H9 (cell line): Measurements from ENCODE around the gene CTNS. TPM values are rescaled to one million over a fixed set of nuclear protein-coding genes. Genes with fewer than 3 reads are reported as not detected.

Experiments
- DNase-seq: peaks from one replicate; pipeline ENCODE4 v3.0.0-alpha.2; 2017
- H2AFZ ChIP-seq: one replicate; pipeline ENCODE4 v1.6.1; 2013; ENCODE audit warnings: mild to moderate bottlenecking, low read length, control low read depth, moderate library complexity
- H2AK5ac ChIP-seq: 2 replicates; pipeline ENCODE4 v1.6.1; 2013; ENCODE audit warnings: low read length, control low read depth, mixed read lengths; ENCODE audit not compliant: insufficient read length
- H2BK120ac ChIP-seq: one replicate; pipeline ENCODE4 v1.6.1; 2013; ENCODE audit warnings: low read depth, mild to moderate bottlenecking, low read length, control low read depth, inconsistent platforms; ENCODE audit not compliant: poor library complexity, severe bottlenecking
- H2BK12ac ChIP-seq: 2 replicates; pipeline ENCODE4 v1.6.1; 2013; ENCODE audit warnings: low read length, control low read depth, mixed read lengths, low read depth; ENCODE audit not compliant: insufficient read length
- H2BK15ac ChIP-seq: 2 replicates; pipeline ENCODE4 v1.6.1; 2013; ENCODE audit warnings: low read depth, low read length, control low read depth
- H2BK20ac ChIP-seq: one replicate; pipeline ENCODE4 v1.6.1; 2013; ENCODE audit warnings: low read depth, mild to moderate bottlenecking, low read length, control low read depth, inconsistent platforms; ENCODE audit not compliant: poor library complexity, severe bottlenecking
- H2BK5ac ChIP-seq: 2 replicates; pipeline ENCODE4 v1.6.1; 2013; ENCODE audit warnings: low read length, control low read depth, mixed read lengths; ENCODE audit not compliant: insufficient read length
- H3K14ac ChIP-seq: 2 replicates; pipeline ENCODE4 v1.6.1; 2013; ENCODE audit warnings: low read length, control low read depth; ENCODE audit not compliant: insufficient read depth
- H3K18ac ChIP-seq: 2 replicates; pipeline ENCODE4 v1.6.1; 2013; ENCODE audit warnings: low read depth, mild to moderate bottlenecking, mixed read lengths, low read length, control low read depth; ENCODE audit not compliant: insufficient read length
- H3K23ac ChIP-seq: 2 replicates; pipeline ENCODE4 v1.6.1; 2013; ENCODE audit warnings: low read length, control low read depth, mixed read lengths, low read depth; ENCODE audit not compliant: insufficient read length
- H3K23me2 ChIP-seq: 2 replicates; pipeline ENCODE4 v1.6.1; 2013; ENCODE audit warnings: low read depth, mild to moderate bottlenecking, mixed read lengths, low read length, control low read depth; ENCODE audit not compliant: insufficient read length, poor library complexity, severe bottlenecking
- H3K27ac ChIP-seq: 2 replicates; pipeline ENCODE4 v1.5.1; 2013; ENCODE audit warnings: low read length, control low read depth, mixed read lengths, low read depth; ENCODE audit not compliant: insufficient read length
- H3K27me3 ChIP-seq: 2 replicates; pipeline ENCODE4 v1.6.1; 2013; ENCODE audit warnings: low read length, control low read depth, inconsistent platforms; ENCODE audit not compliant: insufficient read depth
- H3K4ac ChIP-seq: 2 replicates; pipeline ENCODE4 v1.6.1; 2013; ENCODE audit warnings: low read depth, mild to moderate bottlenecking, control low read depth, inconsistent platforms, low read length, moderate library complexity
- H3K4me1 ChIP-seq: 2 replicates; pipeline ENCODE4 v1.6.1; 2013; ENCODE audit warnings: low read length, control low read depth, inconsistent platforms; ENCODE audit not compliant: insufficient read depth
- H3K4me2 ChIP-seq: 2 replicates; pipeline ENCODE4 v1.6.1; 2013; ENCODE audit warnings: low read length, control low read depth, mixed read lengths; ENCODE audit not compliant: insufficient read length, insufficient read depth
- H3K56ac ChIP-seq: 2 replicates; pipeline ENCODE4 v1.6.1; 2013; ENCODE audit warnings: low read depth, mild to moderate bottlenecking, mixed read lengths, low read length, control low read depth; ENCODE audit not compliant: insufficient read length
- H3K79me1 ChIP-seq: 2 replicates; pipeline ENCODE4 v1.6.1; 2013; ENCODE audit warnings: low read depth, mild to moderate bottlenecking, moderate library complexity, low read length, control low read depth, inconsistent platforms; ENCODE audit not compliant: insufficient read depth, poor library complexity, severe bottlenecking
- H3K79me2 ChIP-seq: 2 replicates; pipeline ENCODE4 v1.6.1; 2013; ENCODE audit warnings: low read length, control low read depth, inconsistent platforms; ENCODE audit not compliant: insufficient read depth
- H3K9ac ChIP-seq: 2 replicates; pipeline ENCODE4 v1.6.1; 2013; ENCODE audit warnings: low read length, control low read depth, mixed read lengths; ENCODE audit not compliant: insufficient read length; ENCODE audit errors: extremely low read depth
- H3K9me3 ChIP-seq: one replicate; pipeline ENCODE4 v1.6.1; 2013; ENCODE audit warnings: low read depth, low read length, inconsistent platforms; ENCODE audit not compliant: control insufficient read depth
- H3T11ph ChIP-seq: one replicate; pipeline ENCODE4 v1.6.1; 2013; ENCODE audit warnings: mild to moderate bottlenecking, low read length, control low read depth, inconsistent platforms
- H4K20me1 ChIP-seq: one replicate; pipeline ENCODE4 v1.6.1; 2013; ENCODE audit not compliant: control insufficient read depth, insufficient read length, insufficient read depth
- H4K5ac ChIP-seq: 2 replicates; pipeline ENCODE4 v1.6.1; 2013; ENCODE audit warnings: low read depth, mild to moderate bottlenecking, mixed read lengths, low read length, control low read depth; ENCODE audit not compliant: insufficient read length
- H4K8ac ChIP-seq: replicated peaks from 2 replicates; pipeline ENCODE4 v1.6.1; 2013; ENCODE audit warnings: low read length, control low read depth, mixed read lengths, low read depth; ENCODE audit not compliant: insufficient read length
- H4K91ac ChIP-seq: 2 replicates; pipeline ENCODE4 v1.6.1; 2013; ENCODE audit warnings: low read depth, mild to moderate bottlenecking, moderate library complexity, mixed read lengths, low read length, control low read depth; ENCODE audit not compliant: insufficient read length
- H3K27ac Mint-ChIP-seq, 3 experiments: 2 replicates in 2 of 3; 3 replicates in 1 of 3; pipeline ENCODE4 v1.8.0; 2020 to 2021; ENCODE audit warnings: mixed read lengths in 3 of 3, mild to moderate bottlenecking in 1 of 3, moderate library complexity in 1 of 3
- H3K27me3 Mint-ChIP-seq: 2 replicates; pipeline ENCODE4 v1.8.0; 2021; ENCODE audit warnings: low read depth, mild to moderate bottlenecking, moderate library complexity, mixed read lengths
- H3K36me3 Mint-ChIP-seq, 3 experiments: 2 replicates in 2 of 3; 3 replicates in 1 of 3; pipeline ENCODE4 v1.8.0; 2020 to 2021; ENCODE audit warnings: low read depth in 3 of 3, mixed read lengths in 3 of 3; ENCODE audit not compliant: insufficient read depth in 1 of 3
- H3K4me1 Mint-ChIP-seq, 2 experiments: 2 replicates each; pipeline ENCODE4 v1.8.0; 2020; ENCODE audit warnings: mixed read lengths in 2 of 2
- H3K4me3 Mint-ChIP-seq, 2 experiments: 2 replicates in 1 of 2; 3 replicates in 1 of 2; pipeline ENCODE4 v1.8.0; 2020 to 2021; ENCODE audit warnings: mild to moderate bottlenecking in 2 of 2, mixed read lengths in 2 of 2, moderate library complexity in 1 of 2
- H3K9me3 Mint-ChIP-seq, 2 experiments: 2 replicates in 1 of 2; 3 replicates in 1 of 2; pipeline ENCODE4 v1.8.0; 2020; ENCODE audit warnings: mild to moderate bottlenecking in 2 of 2, mixed read lengths in 2 of 2, moderate library complexity in 1 of 2
- CTCF ChIP-seq: fragments of 200-600 bp; sonication (generic); conservative IDR thresholded peaks from 3 replicates; pipeline ENCODE4 v1.8.0; 2021; ENCODE audit warnings: antibody characterized with exemption, mild to moderate bottlenecking
- WGBS: extraction: QIAGEN DNeasy Blood & Tissue Kit; methylation state at CpG from one replicate; pipeline ENCODE4 v1.1.7; 2013; ENCODE audit warnings: missing lambda C conversion rate, low lambda C conversion rate, mixed read lengths; ENCODE audit not compliant: insufficient read length; ENCODE audit errors: extremely low coverage; 5-methylcytosine and 5-hydroxymethylcytosine counted together
- total RNA-seq: library from RNA; stranded (reverse); gene quantifications from 2 replicates; pipeline ENCODE4 v1.2.1, GENCODE V29; 2021

Gene CTNS
- total RNA-seq, 1 experiment from 2014 or later = 12.8 TPM

- H3K4me2 ChIP-seq = peak overlapping the region; percentile 76
- no peak overlapping the region for H2BK15ac ChIP-seq
- no peak overlapping the region for H4K8ac ChIP-seq
- H3K27me3 ChIP-seq = no peaks in the 10 kb centered on the region
- H2BK20ac ChIP-seq = no peak overlapping the region
- no peaks in the 10 kb centered on the region for H3K9me3 Mint-ChIP-seq
- H3K14ac ChIP-seq = peak overlapping the region; percentile 28; the same call in 1 of the 2 replicates
- no peak overlapping the region for H3K4ac ChIP-seq
- H3K27me3 Mint-ChIP-seq = no peaks in the 10 kb centered on the region
- H3K27ac Mint-ChIP-seq = peak overlapping the region; percentile 52 to 98 (median 98); a peak in 6 of 7 replicates
- peak overlapping the region; percentile 89 for H3K9ac ChIP-seq
- no peak overlapping the region for H2AK5ac ChIP-seq
- no CpG with 5 or more reads among the region's 32 CpGs for WGBS
- no peak overlapping the region for H2AFZ ChIP-seq
- H3K79me1 ChIP-seq = peaks cover 4% of the 10 kb centered on the region
- H3K23me2 ChIP-seq = peaks cover 9% of the 10 kb centered on the region
- no peaks in the 10 kb centered on the region for H4K20me1 ChIP-seq
- no peak overlapping the region for H3T11ph ChIP-seq
- H3K36me3 Mint-ChIP-seq = peaks cover 8 to 18% (median 15%) of the 10 kb centered on the region in 3 experiments; a peak in 6 of 7 replicates
- no peaks in the 10 kb centered on the region for H3K9me3 ChIP-seq
- TF ChIP-seq CTCF = no peak
- H3K18ac ChIP-seq = no peak overlapping the region
- no peak overlapping the region for H4K91ac ChIP-seq
- H4K5ac ChIP-seq = no peak overlapping the region
- H2BK12ac ChIP-seq = no peak overlapping the region
- H3K79me2 ChIP-seq = peaks cover 7% of the 10 kb centered on the region; the same call in 1 of the 2 replicates
- peak overlapping the region; percentile 98 for H3K4me3 Mint-ChIP-seq
- no peak overlapping the region for H3K23ac ChIP-seq
- peaks cover 3% of the 10 kb centered on the region; the same call in 1 of the 2 replicates for H3K4me1 ChIP-seq
- H3K56ac ChIP-seq = no peak overlapping the region
- H3K27ac ChIP-seq = no peak overlapping the region
- DNase-seq = peak; percentile 58
- no peak overlapping the region for H2BK5ac ChIP-seq
- H2BK120ac ChIP-seq = no peak overlapping the region
- peaks cover 16 to 17% of the 10 kb centered on the region in 2 experiments for H3K4me1 Mint-ChIP-seq
These were observed 32.5 kb downstream of the CTNS start for GRCh38 chr17:3669085-3669347.
